Ascending aorta (tissue), 2 donors: ENCODE data around the gene ARHGEF1. TPM values are rescaled to one million over a fixed set of nuclear protein-coding genes. Genes with fewer than 3 reads are reported as not detected.

Experiments
- DNase-seq, 2 donors: peaks; one replicate each; pipeline ENCODE4 v3.0.0-alpha.2; 2019; ENCODE audit warnings: low spot score in 2 of 2
- H3K27ac ChIP-seq, 2 donors: fragments of 200-600 bp; sonication (generic); one replicate each; pipeline ENCODE4 v1.5.1; 2016 to 2017; ENCODE audit warnings: mild to moderate bottlenecking in 1 of 2
- H3K27me3 ChIP-seq: fragments of 200-600 bp; sonication (generic); one replicate; pipeline ENCODE4 v1.5.1; 2017
- H3K36me3 ChIP-seq, 2 donors: fragments of 200-600 bp; sonication (generic); one replicate each; pipeline ENCODE4 v1.5.1; 2016
- H3K4me1 ChIP-seq, 2 donors: fragments of 200-600 bp; sonication (generic); one replicate each; pipeline ENCODE4 v1.5.1; 2016 to 2017; ENCODE audit warnings: mild to moderate bottlenecking in 1 of 2
- H3K4me3 ChIP-seq, 2 donors: fragments of 200-600 bp; sonication (generic); one replicate each; pipeline ENCODE4 v1.5.1; 2016 to 2017; ENCODE audit warnings: mild to moderate bottlenecking in 1 of 2
- H3K9me3 ChIP-seq, 2 donors: fragments of 200-600 bp; sonication (generic); one replicate each; pipeline ENCODE4 v1.5.1; 2016
- CTCF ChIP-seq, 3 experiments: fragments of 200-600 bp in 2 of 3; fragments of 450-650 bp in 1 of 3; sonication (generic) in 2 of 3; IDR thresholded peaks; one replicate each; pipeline ENCODE4 v1.5.1; 2016 to 2019; ENCODE audit warnings: antibody characterized with exemption in 3 of 3, mild to moderate bottlenecking in 1 of 3, moderate library complexity in 1 of 3
- intact Hi-C: fragments of 100-400 bp; cut with DNase I; formaldehyde crosslinking; loops from one replicate; pipeline ENCODE4 v1.15.1; 2023
- total RNA-seq: library from RNA; depleted of rRNA; stranded (reverse); fragments of >200 nt; gene quantifications from one replicate; pipeline ENCODE4 v1.1.0, GENCODE V29; 2016

The ARHGEF1 gene
- total RNA-seq, 1 donor from 2014 or later, result 178 TPM

DNA sequence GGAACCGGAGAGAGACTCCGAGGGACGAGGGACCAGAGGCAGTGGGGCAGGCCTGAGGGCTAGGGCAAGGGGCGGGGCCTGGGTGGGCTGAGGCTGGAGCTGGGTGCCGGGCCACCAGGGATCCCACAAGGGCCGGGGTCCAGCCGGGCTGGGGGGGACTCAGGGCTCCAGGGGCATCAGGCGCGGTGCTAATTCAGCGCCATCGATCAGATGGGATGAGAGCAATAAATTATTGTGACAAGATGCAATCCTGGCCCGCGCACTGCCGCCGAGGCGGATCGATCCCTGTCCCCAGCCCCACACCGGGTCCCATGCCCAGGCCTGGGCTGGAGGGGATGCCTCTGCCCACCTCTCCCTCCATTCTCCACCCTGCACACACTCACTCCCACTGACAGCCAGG, 39.6 kb downstream of the ARHGEF1 start:
- intact Hi-C loops, result no loop called here
- no peak for DNase-seq
- peaks cover 24% of the 10 kb centered on the region for H3K27me3 ChIP-seq
- H3K27ac ChIP-seq, result no peak overlapping the region
- H3K4me1 ChIP-seq, result no peaks in the 10 kb centered on the region
- TF ChIP-seq CTCF (IDR thresholded peaks at IDR 0.05), result no peak
- H3K36me3 ChIP-seq, result no peaks in the 10 kb centered on the region
- H3K4me3 ChIP-seq, result no peak overlapping the region
- H3K9me3 ChIP-seq, result no peaks in the 10 kb centered on the region

DNA sequence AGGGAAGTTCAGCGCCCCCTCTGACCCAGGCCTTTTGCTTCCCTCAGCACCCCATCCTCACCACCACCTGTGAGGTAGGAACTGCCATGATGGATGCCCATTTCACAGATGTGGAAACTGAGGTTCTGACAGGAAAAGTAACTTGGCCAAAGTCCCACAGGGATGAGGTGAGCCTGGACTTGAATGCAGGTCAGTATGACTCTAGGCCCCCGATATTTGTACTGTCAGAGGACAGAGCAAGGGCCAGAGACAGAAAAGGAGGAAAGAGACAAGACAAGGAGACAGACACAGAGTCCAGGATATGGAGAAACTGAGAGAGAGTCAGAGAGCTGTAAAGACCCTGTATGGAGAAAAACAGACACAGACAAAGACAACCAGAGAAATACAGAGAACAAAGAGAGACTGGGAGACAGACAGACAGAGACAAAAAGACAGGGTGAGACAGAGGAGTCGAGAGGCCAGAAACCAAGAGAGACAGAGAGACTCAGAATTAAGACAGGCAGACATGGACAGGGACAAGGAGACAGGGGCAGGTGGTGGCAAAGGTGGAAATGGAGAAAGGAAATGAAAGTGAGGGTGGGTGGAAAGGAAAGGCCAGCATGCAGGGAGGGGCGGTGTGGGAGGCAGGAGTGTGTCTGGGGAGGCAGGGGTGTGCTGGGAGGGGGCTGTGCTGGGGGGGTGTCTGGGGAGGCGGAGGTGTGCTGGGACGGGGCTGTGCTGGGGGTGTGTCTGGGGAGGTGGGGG, 40.2 kb downstream of the ARHGEF1 start:
- Histone ChIP-seq H3K27me3 (peaks cover 28% of the 10 kb centered on the region), H3K36me3 (no peaks in the 10 kb centered on the region), H3K4me1 (peaks cover 0 to 6% of the 10 kb centered on the region in 2 donors), H3K27ac (no peak overlapping the region), H3K9me3 (no peaks in the 10 kb centered on the region), H3K4me3 (no peak overlapping the region)
- no peak for DNase-seq
- no peak for TF ChIP-seq CTCF (IDR thresholded peaks at IDR 0.05)
- intact Hi-C loops, result no loop called here

GRCh38 chr19:41924151-41925145, 41.5 kb downstream of the ARHGEF1 start:
- H3K27me3 ChIP-seq, result peaks cover 38% of the 10 kb centered on the region

DNA sequence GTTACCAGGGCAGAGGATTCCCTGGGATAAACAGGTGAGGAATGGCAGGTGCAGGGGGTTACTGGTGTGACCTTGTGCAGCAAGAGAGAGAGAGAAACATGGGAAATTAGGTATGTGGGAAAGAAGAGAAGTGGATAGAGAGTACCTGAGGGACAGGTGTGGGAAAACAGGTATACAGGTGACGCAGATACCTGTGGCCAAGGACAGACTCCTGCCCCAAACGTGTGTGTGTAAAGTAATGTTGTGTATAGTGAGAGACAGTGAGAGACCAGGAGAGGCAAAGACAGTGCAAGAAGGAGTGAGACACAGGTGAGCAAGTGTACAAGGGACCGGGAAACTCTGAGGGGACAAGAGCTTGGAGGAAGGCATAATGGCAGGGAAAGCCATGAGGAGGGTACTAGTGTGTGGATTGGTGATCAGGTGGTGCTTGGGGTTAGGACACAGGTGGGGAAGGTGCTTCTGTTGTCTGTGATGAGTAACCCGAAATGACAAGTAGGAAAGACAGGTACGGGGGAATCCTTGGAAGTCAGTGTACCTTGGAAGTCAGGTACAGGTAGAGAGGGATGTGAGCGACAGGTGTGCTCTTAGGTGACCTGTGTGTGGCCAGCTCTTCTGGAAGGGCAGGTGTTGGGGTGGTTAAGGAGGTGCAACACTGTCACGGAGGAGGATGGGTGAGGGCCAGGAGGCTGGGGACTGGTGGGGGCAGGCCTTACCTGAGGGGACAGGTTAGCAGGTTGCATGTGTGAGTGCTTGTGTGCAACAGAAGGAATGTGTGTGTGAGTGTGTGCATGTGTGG, 42.4 kb downstream of the ARHGEF1 start:
- H3K27me3 ChIP-seq, result peaks cover 44% of the 10 kb centered on the region
- H3K27ac ChIP-seq, result no peak overlapping the region
- no peak for TF ChIP-seq CTCF (IDR thresholded peaks at IDR 0.05)
- peaks cover 0 to 11% of the 10 kb centered on the region in 2 donors for H3K4me1 ChIP-seq
- no peak overlapping the region for H3K4me3 ChIP-seq
- no peak for DNase-seq
- intact Hi-C loops, result no loop called here
- no peaks in the 10 kb centered on the region for H3K9me3 ChIP-seq
- H3K36me3 ChIP-seq, result no peaks in the 10 kb centered on the region

More at GRCh38 chr19:41924151-41925145, 41.5 kb downstream of the ARHGEF1 start:
- Histone ChIP-seq H3K9me3 (no peaks in the 10 kb centered on the region), H3K4me3 (no peak overlapping the region), H3K27ac (no peak overlapping the region), H3K4me1 (peaks cover 0 to 11% of the 10 kb centered on the region in 2 donors), H3K36me3 (no peaks in the 10 kb centered on the region)
- DNase-seq, result no peak
- intact Hi-C loops, result no loop called here
- TF ChIP-seq CTCF (IDR thresholded peaks at IDR 0.05), result no peak

DNA sequence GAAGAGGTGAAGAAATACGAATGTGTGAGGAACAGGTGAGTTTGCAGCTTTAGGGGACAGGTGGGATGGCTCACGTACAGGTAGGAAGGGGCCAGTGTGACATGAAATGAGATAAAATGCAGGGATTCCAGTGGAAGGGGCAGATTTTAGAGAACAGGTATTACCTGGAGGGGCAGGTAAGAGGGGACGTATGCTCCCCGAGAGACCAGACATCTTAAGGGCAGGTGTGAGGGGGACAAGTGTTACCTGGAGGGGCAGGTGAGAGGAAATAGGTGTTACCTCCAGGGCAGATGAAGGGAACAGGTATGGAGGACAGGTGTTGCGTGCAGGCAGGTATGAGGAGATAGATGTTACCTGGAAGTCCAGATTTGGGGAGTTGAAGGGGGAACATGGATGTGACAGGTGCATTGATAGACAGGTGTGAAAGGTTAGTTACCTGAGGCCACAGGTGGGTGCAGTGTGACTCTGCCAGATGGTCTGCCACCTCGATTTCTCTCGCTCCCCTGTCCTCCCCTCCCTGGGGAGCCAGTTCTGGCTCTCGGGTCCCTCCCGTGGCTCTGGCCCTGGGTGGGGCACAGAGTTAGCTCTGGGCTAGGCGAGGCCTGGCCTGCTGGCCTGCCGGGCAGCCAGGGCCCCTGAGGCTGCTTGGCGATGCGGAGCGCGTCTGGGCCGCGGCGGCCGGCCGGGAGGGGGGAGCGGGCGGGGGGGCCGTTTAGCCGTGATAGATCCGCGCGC, 43.2 kb downstream of the ARHGEF1 start:
- Histone ChIP-seq H3K4me3 (no peak overlapping the region), H3K9me3 (no peaks in the 10 kb centered on the region), H3K36me3 (no peaks in the 10 kb centered on the region), H3K4me1 (peaks cover 0 to 11% of the 10 kb centered on the region in 2 donors), H3K27me3 (peaks cover 39% of the 10 kb centered on the region), H3K27ac (no peak overlapping the region)
- intact Hi-C loops, result no loop called here
- no peak for TF ChIP-seq CTCF (IDR thresholded peaks at IDR 0.05)
- DNase-seq, result no peak
